GM20431 (cell line): ENCODE data around the gene CLIC4.
"Not testable (repeated sequence)": the region's sequence is repeated elsewhere in the genome, so short reads cannot be mapped to it uniquely, and the experiment has no call there.

ENCODE experiments used
- in situ Hi-C: fragments of 300-500 bp; cut with MseI, MboI; formaldehyde crosslinking; loops from one replicate; pipeline ENCODE4 v1.15.0; 2020; ENCODE audit warnings: low sequenced_read_pairs; ENCODE audit not compliant: unreplicated experiment

The CLIC4 gene

GRCh38 chr1:24744911-24745710 is at the start of gene CLIC4:
Gene CLIC4, plus strand, starts transcription at chr1:24745447. Its CDS starts 107 bp downstream, at chr1:24745554.
- in situ Hi-C loops = no loop called here

GRCh38 chr1:24696041-24696755 is 49.0 kb upstream of the CLIC4 start:
- in situ Hi-C loops = loop anchor here (10.0 to 25.0 kb wide), 2 partner anchors 129 to 516 kb away; no protein-coding TSS in a partner anchor

- in situ Hi-C loops = loop anchor here (10.0 to 25.0 kb wide), 2 partner anchors 128 to 515 kb away; no protein-coding TSS in a partner anchor
Observed at GRCh38 chr1:24696756-24697330, 48.4 kb upstream of the CLIC4 start.

- in situ Hi-C loops = loop anchor here (10.0 to 25.0 kb wide), 2 partner anchors 127 to 515 kb away; no protein-coding TSS in a partner anchor
Observed at GRCh38 chr1:24697453-24698001, 47.7 kb upstream of the CLIC4 start.

GRCh38 chr1:24698326-24698725 is 46.9 kb upstream of the CLIC4 start:
- in situ Hi-C loops = loop anchor here (10.0 to 25.0 kb wide), 2 partner anchors 126 to 514 kb away; no protein-coding TSS in a partner anchor

GRCh38 chr1:24699628-24700027 is 45.6 kb upstream of the CLIC4 start:
- in situ Hi-C loops = loop anchor here (10.0 to 25.0 kb wide), 2 partner anchors 125 to 513 kb away; no protein-coding TSS in a partner anchor

- in situ Hi-C loops = no loop called here
Observed at GRCh38 chr1:24702511-24703293, 42.5 kb upstream of the CLIC4 start.

GRCh38 chr1:24704411-24705259 is 40.6 kb upstream of the CLIC4 start:
- in situ Hi-C loops = no loop called here

GRCh38 chr1:24705260-24706073 is 39.8 kb upstream of the CLIC4 start:
- in situ Hi-C loops = no loop called here

GRCh38 chr1:24706074-24706389 is 39.2 kb upstream of the CLIC4 start:
- in situ Hi-C loops = not testable (repeated sequence)

GRCh38 chr1:24707687-24708086 is 37.6 kb upstream of the CLIC4 start:
- in situ Hi-C loops = no loop called here

GRCh38 chr1:24708938-24709337 is 36.3 kb upstream of the CLIC4 start:
- in situ Hi-C loops = no loop called here

GRCh38 chr1:24709791-24710441 is 35.3 kb upstream of the CLIC4 start:
- in situ Hi-C loops = no loop called here

GRCh38 chr1:24711329-24711728 is 33.9 kb upstream of the CLIC4 start:
- in situ Hi-C loops = no loop called here

GRCh38 chr1:24713176-24713575 is 32.1 kb upstream of the CLIC4 start:
- in situ Hi-C loops = no loop called here

GRCh38 chr1:24713736-24714135 is 31.5 kb upstream of the CLIC4 start:
- in situ Hi-C loops = no loop called here

GRCh38 chr1:24714859-24715520 is 30.3 kb upstream of the CLIC4 start:
- in situ Hi-C loops = no loop called here
